B cell (primary cell): ENCODE results near the gene IER2. TPM values are rescaled to one million over a fixed set of nuclear protein-coding genes. Genes with fewer than 3 reads are reported as not detected.
"Not testable (repeated sequence)": the region's sequence is repeated elsewhere in the genome, so short reads cannot be mapped to it uniquely, and the experiment has no call there.

Experiments
- ATAC-seq: fragments of 200-7000 bp; cut with Tn5 transposase; one replicate; pipeline ENCODE4 v1.10.0; 2021; ENCODE audit warnings: low read depth, mild to moderate bottlenecking, moderate number of reproducible peaks, moderate library complexity
- CTCF ChIA-PET: fragments of 350-600 bp; sonication (Branson Sonifier 250); formaldehyde crosslinking; loops from one replicate; lab custom pipeline; 2021; ENCODE audit warnings: antibody characterized with exemption, inconsistent platforms; lab: Charles Lee
- POLR2A ChIA-PET: fragments of 350-600 bp; sonication (Branson Sonifier 250); formaldehyde crosslinking; loops from one replicate; lab custom pipeline; 2021; ENCODE audit warnings: antibody characterized with exemption; lab: Charles Lee
- DNase-seq: peaks from one replicate; pipeline ENCODE4 v3.0.0; 2013
- H2AFZ ChIP-seq: 2 replicates; pipeline ENCODE4 v1.6.1; 2012; ENCODE audit warnings: mild to moderate bottlenecking, low read depth, low read length; ENCODE audit not compliant: insufficient read depth, poor library complexity, severe bottlenecking
- H3K27ac ChIP-seq, 2 donors: 1 replicate in 1 of 2; 2 replicates in 1 of 2; pipeline ENCODE4 v1.5.1; 2012 to 2013; ENCODE audit warnings: low read length in 2 of 2, mild to moderate bottlenecking in 2 of 2, moderate library complexity in 1 of 2
- H3K27me3 ChIP-seq, 4 experiments: fragments of 200-600 bp in 1 of 4; sonication (generic) in 1 of 4; replicated peaks in 1 of 4; 1 replicate in 2 of 4; 2 replicates in 2 of 4; pipeline versions ENCODE4 v1.6.1 to v1.7.0; 2013 to 2016; ENCODE audit warnings: low read length in 3 of 4, mild to moderate bottlenecking in 2 of 4, mixed read lengths in 1 of 4, moderate library complexity in 1 of 4; ENCODE audit not compliant: insufficient read depth in 4 of 4, control insufficient read depth in 3 of 4; ENCODE audit errors: control extremely low read depth in 1 of 4
- H3K36me3 ChIP-seq, 2 experiments: replicated peaks in 1 of 2; 1 replicate in 1 of 2; 2 replicates in 1 of 2; pipeline versions ENCODE4 v1.6.1 to v1.7.1; 2013; ENCODE audit warnings: low read length in 1 of 2; ENCODE audit not compliant: insufficient read depth in 2 of 2, control insufficient read depth in 1 of 2; ENCODE audit errors: control extremely low read depth in 1 of 2, extremely low read depth in 1 of 2
- H3K4me1 ChIP-seq, 2 donors: fragments of 200-600 bp in 1 of 2; sonication (generic) in 1 of 2; 1 replicate in 1 of 2; 2 replicates in 1 of 2; pipeline versions ENCODE4 v1.5.1 to v1.6.1; 2013 to 2017; ENCODE audit warnings: low read length in 2 of 2; ENCODE audit not compliant: control insufficient read depth in 2 of 2, insufficient read depth in 2 of 2
- H3K4me2 ChIP-seq: replicated peaks from 2 replicates; pipeline ENCODE3; 2012; ENCODE audit warnings: mild to moderate bottlenecking, low read depth, low read length; ENCODE audit not compliant: poor library complexity, severe bottlenecking
- H3K4me3 ChIP-seq, 5 experiments: fragments of 200-600 bp in 1 of 5; sonication (generic) in 1 of 5; 1 replicate in 3 of 5; 2 replicates in 2 of 5; pipeline versions ENCODE4 v1.5.1 to v1.7.0; 2011 to 2016; ENCODE audit warnings: low read length in 4 of 5, mild to moderate bottlenecking in 4 of 5, low read depth in 2 of 5, control low read depth in 1 of 5, moderate library complexity in 1 of 5; ENCODE audit not compliant: insufficient read depth in 1 of 5; ENCODE audit errors: control extremely low read depth in 1 of 5, extremely low read depth in 1 of 5
- H3K79me2 ChIP-seq: fragments of 200-600 bp; sonication (generic); one replicate; pipeline ENCODE4 v1.6.0; 2016; ENCODE audit warnings: low read length; ENCODE audit not compliant: control insufficient read depth, insufficient read depth
- H3K9ac ChIP-seq: fragments of 200-600 bp; sonication (generic); 2 replicates; pipeline ENCODE4 v1.6.1; 2017; ENCODE audit warnings: mild to moderate bottlenecking, low read length, moderate library complexity
- H3K9me3 ChIP-seq, 3 donors: one replicate each; pipeline versions ENCODE4 v1.6.1 to v1.7.1; 2013; ENCODE audit warnings: low read length in 2 of 3; ENCODE audit not compliant: control insufficient read depth in 2 of 3, insufficient read depth in 1 of 3; ENCODE audit errors: control extremely low read depth in 1 of 3
- H4K20me1 ChIP-seq: 2 replicates; pipeline ENCODE4 v1.6.0; 2012; ENCODE audit warnings: mild to moderate bottlenecking, low read length; ENCODE audit not compliant: insufficient read depth, control insufficient read depth, poor library complexity, severe bottlenecking
- H3K27ac Mint-ChIP-seq: one replicate; pipeline ENCODE4 v1.8.0; 2021; ENCODE audit warnings: mixed read lengths
- H3K27me3 Mint-ChIP-seq: one replicate; pipeline ENCODE4 v1.8.0; 2021; ENCODE audit warnings: mixed read lengths
- H3K4me1 Mint-ChIP-seq: one replicate; pipeline ENCODE4 v1.8.0; 2021; ENCODE audit warnings: mixed read lengths
- H3K4me3 Mint-ChIP-seq: one replicate; pipeline ENCODE4 v1.8.0; 2021; ENCODE audit warnings: mixed read lengths
- H3K9me3 Mint-ChIP-seq: one replicate; pipeline ENCODE4 v1.8.0; 2022; ENCODE audit warnings: mixed read lengths; ENCODE audit not compliant: insufficient read depth
- CTCF ChIP-seq: fragments of 200-600 bp; IDR thresholded peaks from one replicate; pipeline ENCODE4 v1.8.0; 2022; ENCODE audit warnings: antibody characterized with exemption, mild to moderate bottlenecking
- EZH2 ChIP-seq: IDR thresholded peaks from 2 replicates; pipeline ENCODE4 v1.6.1; 2012; ENCODE audit warnings: borderline replicate concordance, low read depth, mild to moderate bottlenecking, moderate library complexity, low read length; ENCODE audit not compliant: insufficient read depth, poor library complexity, severe bottlenecking
- WGBS: methylation state at CpG from one replicate; pipeline ENCODE4 v1.1.5; 2013; ENCODE audit warnings: missing lambda C conversion rate; ENCODE audit not compliant: insufficient coverage; 5-methylcytosine and 5-hydroxymethylcytosine counted together
- intact Hi-C: fragments of 100-400 bp; cut with micrococcal nuclease; formaldehyde crosslinking; loops from one replicate; pipeline ENCODE4 v1.10.0; 2022
- polyA plus RNA-seq: library from polyadenylated mRNA; depleted of rRNA; stranded (reverse); fragments of >200 nt; gene quantifications from 2 replicates; pipeline ENCODE4 v1.2.3, GENCODE V29; 2012
- total RNA-seq, 2 donors: library from RNA; stranded (reverse); fragments of 120-200 nt in 1 of 2; gene quantifications; 1 replicate in 1 of 2; 2 replicates in 1 of 2; pipeline versions ENCODE4 v1.2.3 to v1.2.4, GENCODE V29; 2013 to 2022

Gene IER2
- total and polyA plus RNA-seq, 2 donors (not counting 1 experiment from before 2014, with no cell fraction given): 189 to 2,152 TPM

GRCh38 chr19:13178291-13178690 is 28.1 kb downstream of the IER2 start:
- ATAC-seq, H2AFZ ChIP-seq, intact Hi-C loops, H3K27me3 Mint-ChIP-seq, DNase-seq, H3K27me3 ChIP-seq, H3K27ac Mint-ChIP-seq, H4K20me1 ChIP-seq, H3K27ac ChIP-seq, H3K4me3 ChIP-seq, H3K36me3 ChIP-seq, H3K4me2 ChIP-seq, H3K9me3 ChIP-seq, H3K4me3 Mint-ChIP-seq, H3K9ac ChIP-seq, H3K9me3 Mint-ChIP-seq: not testable (repeated sequence)
- H3K4me1 Mint-ChIP-seq: peaks cover 34% of the 10 kb centered on the region
- ChIA-PET POLR2A (interaction anchor here (0.5 to 1.0 kb wide), 4 partner anchors 9 to 44 kb away, joined by 5 to 9 read pairs (median 6); no protein-coding TSS in a partner anchor), CTCF (interaction anchor here (0.6 to 1.2 kb wide), 3 partner anchors 9 to 293 kb away, joined by 3 to 6 read pairs (median 4); no protein-coding TSS in a partner anchor)
- WGBS: 98% methylated on average over 10 of the region's 10 CpGs
- H3K79me2 ChIP-seq: peaks cover 31% of the 10 kb centered on the region
- peaks cover 34 to 55% of the 10 kb centered on the region in 2 donors for H3K4me1 ChIP-seq

GRCh38 chr19:13181747-13182388 is 31.7 kb downstream of the IER2 start:
- H3K4me3 ChIP-seq: no peak overlapping the region
- no peaks in the 10 kb centered on the region for H3K36me3 ChIP-seq
- ChIA-PET POLR2A (interaction anchor here (0.6 to 3.3 kb wide), 10 partner anchors 11 to 799 kb away, joined by 3 to 38 read pairs (median 6); no protein-coding TSS in a partner anchor), CTCF (interaction anchor here (0.6 to 5.6 kb wide), 10 partner anchors 12 to 218 kb away, joined by 3 to 50 read pairs (median 6); no protein-coding TSS in a partner anchor)
- H3K4me1 ChIP-seq: peaks cover 27 to 37% of the 10 kb centered on the region in 2 donors
- peak overlapping the region; percentile 84 for H3K27ac Mint-ChIP-seq
- ATAC-seq: peak; percentile 58
- H3K9me3 ChIP-seq: no peaks in the 10 kb centered on the region
- DNase-seq: peak; percentile 49
- H2AFZ ChIP-seq: peak overlapping the region; percentile 72
- peaks cover 22% of the 10 kb centered on the region for H3K79me2 ChIP-seq
- H3K9ac ChIP-seq: peak overlapping the region; percentile 5
- 20% methylated on average over 6 of the region's 16 CpGs for WGBS
- no peaks in the 10 kb centered on the region for H4K20me1 ChIP-seq
- intact Hi-C loops: no loop called here
- peak overlapping the region; percentile 62 for H3K4me3 Mint-ChIP-seq
- no peak for TF ChIP-seq EZH2
- no peak for TF ChIP-seq CTCF
- peak overlapping the region; percentile 52 for H3K4me2 ChIP-seq
- no peaks in the 10 kb centered on the region for H3K27me3 ChIP-seq
- H3K4me1 Mint-ChIP-seq: peaks cover 29% of the 10 kb centered on the region
- H3K27me3 Mint-ChIP-seq: no peaks in the 10 kb centered on the region
- no peaks in the 10 kb centered on the region for H3K9me3 Mint-ChIP-seq
- H3K27ac ChIP-seq: no peak overlapping the region

- H3K4me1 Mint-ChIP-seq: peaks cover 37% of the 10 kb centered on the region
- H3K27me3 ChIP-seq, H3K27ac Mint-ChIP-seq, H3K9ac ChIP-seq, POLR2A ChIA-PET, H2AFZ ChIP-seq, H3K9me3 Mint-ChIP-seq, H3K4me3 ChIP-seq, H3K9me3 ChIP-seq, ATAC-seq, H3K36me3 ChIP-seq, H3K27me3 Mint-ChIP-seq, H3K4me2 ChIP-seq, intact Hi-C loops, H3K4me3 Mint-ChIP-seq, H3K27ac ChIP-seq, DNase-seq, H4K20me1 ChIP-seq: not testable (repeated sequence)
- peaks cover 12% of the 10 kb centered on the region for H3K79me2 ChIP-seq
- WGBS: over 99% methylated on average over 15 of the region's 23 CpGs
- CTCF ChIA-PET: interaction anchor here (5.6 kb wide), 1 partner anchor 9 kb away, joined by 50 read pairs; no protein-coding TSS in a partner anchor
- H3K4me1 ChIP-seq: peaks cover 27 to 43% of the 10 kb centered on the region in 2 donors
Observed at GRCh38 chr19:13184926-13185325, 34.7 kb downstream of the IER2 start.
